Islet precursor cell (in vitro differentiated cells): Measurements from ENCODE around the gene TCF7L2.

Source experiments
- DNase-seq: peaks from one replicate; pipeline ENCODE4 v3.0.0-alpha.2; 2018

Gene TCF7L2

GRCh38 chr10:113025487-113025886, 75.4 kb downstream of the TCF7L2 start:
- no peak for DNase-seq

GRCh38 chr10:113026679-113027078, 76.6 kb downstream of the TCF7L2 start:
- DNase-seq: peak; percentile 91

- no peak for DNase-seq
Observed at GRCh38 chr10:113027230-113027573, 77.2 kb downstream of the TCF7L2 start.

- peak; percentile 98 for DNase-seq
Observed at GRCh38 chr10:113027574-113028455, 77.8 kb downstream of the TCF7L2 start.

GRCh38 chr10:113028456-113029440, 78.7 kb downstream of the TCF7L2 start:
- no peak for DNase-seq

- DNase-seq: peak; percentile 81
Observed at GRCh38 chr10:113030453-113030852, 80.4 kb downstream of the TCF7L2 start.

GRCh38 chr10:113031147-113031546, 81.1 kb downstream of the TCF7L2 start:
- DNase-seq: no peak

- no peak for DNase-seq
Observed at GRCh38 chr10:113033991-113034390, 83.9 kb downstream of the TCF7L2 start.

- DNase-seq: no peak
Observed at GRCh38 chr10:113035732-113036312, 85.8 kb downstream of the TCF7L2 start.

- no peak for DNase-seq
Observed at GRCh38 chr10:113036619-113037018, 86.6 kb downstream of the TCF7L2 start.

GRCh38 chr10:113037218-113037617, 87.2 kb downstream of the TCF7L2 start:
- DNase-seq: no peak

- DNase-seq: no peak
Observed at GRCh38 chr10:113038183-113038582, 88.1 kb downstream of the TCF7L2 start.

GRCh38 chr10:113038985-113039384, 88.9 kb downstream of the TCF7L2 start:
- no peak for DNase-seq

GRCh38 chr10:113041324-113041723, 91.3 kb downstream of the TCF7L2 start:
- DNase-seq: no peak

- DNase-seq: no peak
Observed at GRCh38 chr10:113041841-113042750, 92.0 kb downstream of the TCF7L2 start.

GRCh38 chr10:113042868-113043267, 92.8 kb downstream of the TCF7L2 start:
- no peak for DNase-seq

GRCh38 chr10:113044016-113044755, 94.1 kb downstream of the TCF7L2 start:
- no peak for DNase-seq

GRCh38 chr10:113045147-113046055, 95.4 kb downstream of the TCF7L2 start:
- DNase-seq: no peak

- no peak for DNase-seq
Observed at GRCh38 chr10:113047151-113047550, 97.1 kb downstream of the TCF7L2 start.

GRCh38 chr10:113047605-113047962, 97.5 kb downstream of the TCF7L2 start:
- DNase-seq: no peak
